Measurements from ENCODE around the gene CORIN. TPM values are rescaled to one million over a fixed set of nuclear protein-coding genes. Genes with fewer than 3 reads are reported as not detected.

Gene CORIN
- total RNA-seq, 1 donor from 2014 or later = 0.51 TPM

DNA sequence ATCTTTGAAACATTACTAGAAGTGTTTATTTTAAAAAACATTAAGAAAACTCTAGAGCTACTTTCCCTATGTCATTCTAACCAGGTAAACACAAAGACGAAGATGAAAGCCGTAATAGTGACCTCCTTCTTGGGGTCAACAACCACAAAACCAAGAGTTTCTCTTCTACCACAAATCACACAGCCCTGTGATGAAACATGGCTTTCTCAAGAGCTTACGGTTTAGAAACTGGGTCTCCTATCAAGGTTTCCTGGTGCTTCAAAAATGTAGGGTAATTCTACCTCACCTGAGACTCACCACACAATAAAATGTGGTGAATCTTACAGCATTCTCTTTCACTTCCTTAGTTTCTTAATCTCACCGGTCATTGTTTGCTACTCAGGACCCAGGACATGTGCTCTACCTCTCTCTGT lies 50.9 kb downstream of the CORIN start:
- H3K9me3 Mint-ChIP-seq (ENCODE audit: unreplicated experiment) = no peaks in the 10 kb centered on the region
- H3K4me3 Mint-ChIP-seq (ENCODE audit: unreplicated experiment) = no peak overlapping the region
- DNase-seq (ENCODE audit: low spot score) = no peak
- no peaks in the 10 kb centered on the region for H3K4me1 Mint-ChIP-seq (ENCODE audit: unreplicated experiment)
- no peak overlapping the region for H3K27ac Mint-ChIP-seq (ENCODE audit: unreplicated experiment)
- no peaks in the 10 kb centered on the region for H3K27me3 Mint-ChIP-seq (ENCODE audit: unreplicated experiment)
- TF ChIP-seq, protein P1, sequence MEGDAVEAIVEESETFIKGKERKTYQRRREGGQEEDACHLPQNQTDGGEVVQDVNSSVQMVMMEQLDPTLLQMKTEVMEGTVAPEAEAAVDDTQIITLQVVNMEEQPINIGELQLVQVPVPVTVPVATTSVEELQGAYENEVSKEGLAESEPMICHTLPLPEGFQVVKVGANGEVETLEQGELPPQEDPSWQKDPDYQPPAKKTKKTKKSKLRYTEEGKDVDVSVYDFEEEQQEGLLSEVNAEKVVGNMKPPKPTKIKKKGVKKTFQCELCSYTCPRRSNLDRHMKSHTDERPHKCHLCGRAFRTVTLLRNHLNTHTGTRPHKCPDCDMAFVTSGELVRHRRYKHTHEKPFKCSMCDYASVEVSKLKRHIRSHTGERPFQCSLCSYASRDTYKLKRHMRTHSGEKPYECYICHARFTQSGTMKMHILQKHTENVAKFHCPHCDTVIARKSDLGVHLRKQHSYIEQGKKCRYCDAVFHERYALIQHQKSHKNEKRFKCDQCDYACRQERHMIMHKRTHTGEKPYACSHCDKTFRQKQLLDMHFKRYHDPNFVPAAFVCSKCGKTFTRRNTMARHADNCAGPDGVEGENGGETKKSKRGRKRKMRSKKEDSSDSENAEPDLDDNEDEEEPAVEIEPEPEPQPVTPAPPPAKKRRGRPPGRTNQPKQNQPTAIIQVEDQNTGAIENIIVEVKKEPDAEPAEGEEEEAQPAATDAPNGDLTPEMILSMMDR (IDR thresholded peaks at IDR 0.05; ENCODE audit: unreplicated experiment) = no peak
- no peaks in the 10 kb centered on the region for H3K36me3 Mint-ChIP-seq (ENCODE audit: low read depth, unreplicated experiment)

DNA sequence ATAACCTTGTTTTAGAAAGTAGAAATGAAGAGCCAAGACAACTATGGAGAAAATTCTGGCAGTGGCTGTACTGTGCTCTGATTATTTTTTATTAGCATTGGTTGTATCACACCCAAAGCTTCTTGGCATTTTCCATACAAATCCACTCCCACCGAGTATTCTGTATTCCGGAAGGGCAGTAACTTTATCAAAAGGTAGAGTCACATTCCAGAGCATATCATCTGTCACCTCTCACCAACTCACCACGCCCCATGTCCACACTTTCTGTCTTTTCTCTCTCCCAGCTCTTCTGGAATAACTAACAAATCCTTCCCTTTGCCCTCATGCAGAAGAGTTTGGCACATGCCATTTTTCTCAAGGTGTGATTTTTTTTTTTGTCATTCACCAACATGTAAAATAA lies 52.7 kb downstream of the CORIN start:
- TF ChIP-seq, protein P1 (IDR thresholded peaks at IDR 0.05; ENCODE audit: unreplicated experiment) = no peak
- DNase-seq (ENCODE audit: low spot score) = no peak
- H3K4me1 Mint-ChIP-seq (ENCODE audit: unreplicated experiment) = no peaks in the 10 kb centered on the region
- H3K4me3 Mint-ChIP-seq (ENCODE audit: unreplicated experiment) = no peak overlapping the region
- H3K9me3 Mint-ChIP-seq (ENCODE audit: unreplicated experiment) = no peaks in the 10 kb centered on the region
- H3K27me3 Mint-ChIP-seq (ENCODE audit: unreplicated experiment) = no peaks in the 10 kb centered on the region
- no peak overlapping the region for H3K27ac Mint-ChIP-seq (ENCODE audit: unreplicated experiment)
- no peaks in the 10 kb centered on the region for H3K36me3 Mint-ChIP-seq (ENCODE audit: low read depth, unreplicated experiment)

DNA sequence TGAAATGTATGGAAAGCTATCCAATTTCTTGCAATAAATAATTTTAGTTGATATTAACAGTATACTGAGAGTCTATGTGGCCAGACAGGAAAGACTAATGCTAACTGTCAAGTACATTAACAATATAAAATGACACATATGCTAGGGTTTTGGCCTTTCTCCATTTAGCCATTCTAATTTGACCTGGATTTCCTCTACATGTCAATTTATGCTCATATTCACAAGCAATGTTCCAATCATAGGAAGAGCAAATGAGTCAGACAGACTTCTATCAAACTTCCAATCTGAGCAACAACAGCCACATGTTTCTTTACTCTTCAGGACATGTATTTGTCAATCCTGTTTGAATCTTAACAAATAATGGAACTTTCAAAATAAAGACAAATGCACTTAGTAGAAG lies 53.6 kb downstream of the CORIN start:
- H3K4me3 Mint-ChIP-seq (ENCODE audit: unreplicated experiment) = no peak overlapping the region
- no peak for DNase-seq (ENCODE audit: low spot score)
- no peaks in the 10 kb centered on the region for H3K36me3 Mint-ChIP-seq (ENCODE audit: low read depth, unreplicated experiment)
- no peaks in the 10 kb centered on the region for H3K27me3 Mint-ChIP-seq (ENCODE audit: unreplicated experiment)
- TF ChIP-seq, protein P1 (IDR thresholded peaks at IDR 0.05; ENCODE audit: unreplicated experiment) = no peak
- no peaks in the 10 kb centered on the region for H3K4me1 Mint-ChIP-seq (ENCODE audit: unreplicated experiment)
- no peaks in the 10 kb centered on the region for H3K9me3 Mint-ChIP-seq (ENCODE audit: unreplicated experiment)
- no peak overlapping the region for H3K27ac Mint-ChIP-seq (ENCODE audit: unreplicated experiment)

DNA sequence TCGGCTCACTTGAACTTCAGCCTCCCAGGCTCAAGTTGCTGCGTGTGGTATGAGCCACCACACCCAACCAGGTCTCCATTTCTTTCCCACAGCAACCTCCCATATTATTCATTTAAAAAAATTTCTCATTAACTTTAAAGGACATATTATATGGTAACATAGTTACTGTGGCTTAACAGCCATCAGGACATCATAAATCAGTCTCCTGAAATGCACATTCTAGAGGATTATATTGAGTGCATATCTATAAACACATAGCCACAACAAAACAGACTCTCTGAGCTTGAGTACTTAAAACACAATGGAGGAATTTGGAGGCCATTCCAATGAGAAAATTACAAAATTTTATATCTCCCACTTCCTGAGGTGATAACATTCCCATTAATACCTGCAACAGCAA lies 61.5 kb downstream of the CORIN start:
- Mint-ChIP-seq H3K4me1 (ENCODE audit: unreplicated experiment) (no peaks in the 10 kb centered on the region), H3K27me3 (ENCODE audit: unreplicated experiment) (no peaks in the 10 kb centered on the region), H3K36me3 (ENCODE audit: low read depth, unreplicated experiment) (no peaks in the 10 kb centered on the region), H3K4me3 (ENCODE audit: unreplicated experiment) (no peak overlapping the region), H3K9me3 (ENCODE audit: unreplicated experiment) (no peaks in the 10 kb centered on the region), H3K27ac (ENCODE audit: unreplicated experiment) (no peak overlapping the region)
- TF ChIP-seq, protein P1 (IDR thresholded peaks at IDR 0.05; ENCODE audit: unreplicated experiment) = no peak
- no peak for DNase-seq (ENCODE audit: low spot score)

DNA sequence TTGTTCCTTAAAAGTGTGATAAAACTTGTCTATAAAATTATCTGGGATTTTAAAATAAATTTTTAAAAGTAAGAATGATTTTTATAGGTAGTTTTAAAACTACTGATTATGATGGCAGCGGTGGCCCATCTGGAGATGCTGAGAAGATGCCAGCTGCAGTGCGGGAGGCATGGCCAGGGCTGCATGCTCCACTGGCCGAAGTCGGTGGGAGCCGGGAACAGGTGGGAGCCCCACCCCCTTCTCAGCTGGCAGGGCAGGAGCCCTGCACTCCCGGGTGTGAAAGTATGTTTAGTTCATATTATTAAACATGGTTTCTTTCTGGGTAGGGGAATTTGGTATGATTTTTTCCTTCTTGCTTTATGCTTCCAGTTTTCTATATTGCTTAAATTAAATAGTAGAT lies 63.8 kb downstream of the CORIN start:
- no peaks in the 10 kb centered on the region for H3K9me3 Mint-ChIP-seq (ENCODE audit: unreplicated experiment)
- H3K36me3 Mint-ChIP-seq (ENCODE audit: low read depth, unreplicated experiment) = no peaks in the 10 kb centered on the region
- DNase-seq (ENCODE audit: low spot score) = no peak
- TF ChIP-seq, protein P1 (IDR thresholded peaks at IDR 0.05; ENCODE audit: unreplicated experiment) = no peak
- no peak overlapping the region for H3K27ac Mint-ChIP-seq (ENCODE audit: unreplicated experiment)
- H3K27me3 Mint-ChIP-seq (ENCODE audit: unreplicated experiment) = no peaks in the 10 kb centered on the region
- no peaks in the 10 kb centered on the region for H3K4me1 Mint-ChIP-seq (ENCODE audit: unreplicated experiment)
- H3K4me3 Mint-ChIP-seq (ENCODE audit: unreplicated experiment) = no peak overlapping the region

All from endothelial cell (in vitro differentiated cells).